ENCODE results near the gene TRABD. TPM values are rescaled to one million over a fixed set of nuclear protein-coding genes. Genes with fewer than 3 reads are reported as not detected.

TRABD gene
- total RNA-seq, 2 experiments from 2014 or later, result 184 to 193 TPM

GRCh38 chr22:50236731-50237409 is 51.2 kb downstream of the TRABD start:
- Mint-ChIP-seq H3K9me3 (no peaks in the 10 kb centered on the region), H3K4me3 (no peak overlapping the region), H3K4me1 (ENCODE audit: low read depth) (peaks cover 17% of the 10 kb centered on the region), H3K27ac (no peak overlapping the region), H3K27me3 (no peaks in the 10 kb centered on the region), H3K36me3 (ENCODE audit: low read depth) (peaks cover 61% of the 10 kb centered on the region)
- TF ChIP-seq CTCF (IDR thresholded peaks at IDR 0.05), result no peak
- peaks cover 39% of the 10 kb centered on the region for H3K36me3 ChIP-seq (ENCODE audit: insufficient read depth, low read length)
- peak; percentile 27 for ATAC-seq (ENCODE audit: poor library complexity)
- H3K9me3 ChIP-seq (ENCODE audit: control insufficient read depth in 1 of 2, insufficient read depth in 1 of 2, low read length in 2 of 2), result no peaks in the 10 kb centered on the region
- peaks cover 27% of the 10 kb centered on the region for H3K4me1 ChIP-seq (ENCODE audit: insufficient read depth, low read length)
- ChIA-PET POLR2A (interaction anchor here (0.6 kb wide), 1 partner anchor 95 kb away, joined by 6 read pairs; no protein-coding TSS in a partner anchor), CTCF (no interaction called here)
- peak in 1 of 14 experiments; percentile 30 for DNase-seq
- no peak overlapping the region for H3K27ac ChIP-seq (ENCODE audit: low read depth in 1 of 2, low read length in 2 of 2)
- no peak overlapping the region for H3K4me3 ChIP-seq (ENCODE audit: low read length)
- intact Hi-C loops (cut with DNase I, micrococcal nuclease), result no loop called here
- H3K27me3 ChIP-seq (ENCODE audit: control insufficient read depth in 1 of 2, insufficient read depth in 2 of 2, low read length in 2 of 2), result no peaks in the 10 kb centered on the region

GRCh38 chr22:50238755-50239154 is 53.0 kb downstream of the TRABD start:
- Histone ChIP-seq H3K4me1 (ENCODE audit: insufficient read depth, low read length) (peaks cover 46% of the 10 kb centered on the region), H3K27me3 (ENCODE audit: control insufficient read depth in 1 of 2, insufficient read depth in 2 of 2, low read length in 2 of 2) (no peaks in the 10 kb centered on the region), H3K36me3 (ENCODE audit: insufficient read depth, low read length) (peaks cover 33% of the 10 kb centered on the region), H3K27ac (ENCODE audit: low read depth in 1 of 2, low read length in 2 of 2) (no peak overlapping the region), H3K9me3 (ENCODE audit: control insufficient read depth in 1 of 2, insufficient read depth in 1 of 2, low read length in 2 of 2) (no peaks in the 10 kb centered on the region), H3K4me3 (ENCODE audit: low read length) (no peak overlapping the region)
- ChIA-PET CTCF (no interaction called here), POLR2A (no interaction called here)
- no peak for TF ChIP-seq CTCF (IDR thresholded peaks at IDR 0.05)
- Mint-ChIP-seq H3K27ac (no peak overlapping the region), H3K4me3 (no peak overlapping the region), H3K27me3 (no peaks in the 10 kb centered on the region), H3K9me3 (no peaks in the 10 kb centered on the region), H3K4me1 (ENCODE audit: low read depth) (peaks cover 31% of the 10 kb centered on the region), H3K36me3 (ENCODE audit: low read depth) (peaks cover 50% of the 10 kb centered on the region)
- ATAC-seq (ENCODE audit: poor library complexity), result no peak
- no peak for DNase-seq
- intact Hi-C loops (cut with DNase I, micrococcal nuclease), result no loop called here

- peaks cover 35% of the 10 kb centered on the region for H3K36me3 ChIP-seq (ENCODE audit: insufficient read depth, low read length)
- ATAC-seq (ENCODE audit: poor library complexity), result no peak
- no peaks in the 10 kb centered on the region for H3K9me3 Mint-ChIP-seq
- no peak for TF ChIP-seq CTCF (IDR thresholded peaks at IDR 0.05)
- peak overlapping the region; percentile 99 for H3K4me3 Mint-ChIP-seq
- H3K4me1 ChIP-seq (ENCODE audit: insufficient read depth, low read length), result peaks cover 72% of the 10 kb centered on the region
- DNase-seq, result no peak
- no peaks in the 10 kb centered on the region for H3K27me3 ChIP-seq (ENCODE audit: control insufficient read depth in 1 of 2, insufficient read depth in 2 of 2, low read length in 2 of 2)
- intact Hi-C loops (cut with DNase I, micrococcal nuclease), result loop anchor here in 1 of 2 experiments (5.0 kb wide), 1 partner anchor 55 kb away; the partner anchor contains the start of gene TRABD
- H3K27ac Mint-ChIP-seq, result peak overlapping the region; percentile 63
- H3K9me3 ChIP-seq (ENCODE audit: control insufficient read depth in 1 of 2, insufficient read depth in 1 of 2, low read length in 2 of 2), result no peaks in the 10 kb centered on the region
- no peaks in the 10 kb centered on the region for H3K27me3 Mint-ChIP-seq
- ChIA-PET CTCF (interaction anchor here (1.1 to 2.0 kb wide), 4 partner anchors 25 to 283 kb away, joined by 3 to 9 read pairs (median 4); partner anchors contain the start of gene SCO2), POLR2A (interaction anchor here (1.0 to 3.8 kb wide), 4 partner anchors 9 to 379 kb away, joined by 3 to 14 read pairs (median 4); partner anchors contain the start of genes HDAC10 and SCO2)
- peaks cover 48% of the 10 kb centered on the region for H3K36me3 Mint-ChIP-seq (ENCODE audit: low read depth)
- H3K4me3 ChIP-seq (ENCODE audit: low read length), result peak overlapping the region; percentile 100
- peaks cover 41% of the 10 kb centered on the region for H3K4me1 Mint-ChIP-seq (ENCODE audit: low read depth)
- no peak overlapping the region for H3K27ac ChIP-seq (ENCODE audit: low read depth in 1 of 2, low read length in 2 of 2)
Measured at GRCh38 chr22:50242406-50242949, 56.8 kb downstream of the TRABD start.
